Effector memory CD4-positive, alpha-beta T cell (primary cell): Measurements from ENCODE around the gene TIMP3.

ENCODE experiments used
- DNase-seq, 3 donors: peaks; one replicate each; pipeline ENCODE4 v3.0.0-alpha.2; 2020
- H3K27ac ChIP-seq: 2 replicates; pipeline ENCODE4 v1.7.0; 2013; ENCODE audit warnings: mild to moderate bottlenecking, low read length, moderate library complexity; ENCODE audit not compliant: insufficient read depth, poor library complexity, severe bottlenecking
- H3K27me3 ChIP-seq: replicated peaks from 2 replicates; pipeline ENCODE4 v1.7.0; 2013; ENCODE audit warnings: mild to moderate bottlenecking, low read length; ENCODE audit not compliant: insufficient read depth, control insufficient read depth, poor library complexity, severe bottlenecking
- H3K36me3 ChIP-seq: 2 replicates; pipeline ENCODE4 v1.7.0; 2013; ENCODE audit warnings: mild to moderate bottlenecking, low read length, moderate library complexity; ENCODE audit not compliant: control insufficient read depth, insufficient read depth
- H3K4me1 ChIP-seq: 2 replicates; pipeline ENCODE4 v1.7.0; 2013; ENCODE audit warnings: low read length, mild to moderate bottlenecking; ENCODE audit not compliant: control insufficient read depth, insufficient read depth, poor library complexity, severe bottlenecking
- H3K4me3 ChIP-seq: 2 replicates; pipeline ENCODE4 v1.7.0; 2013; ENCODE audit warnings: low read length, low read depth, mild to moderate bottlenecking; ENCODE audit not compliant: insufficient read depth, poor library complexity, severe bottlenecking
- H3K9me3 ChIP-seq: 2 replicates; pipeline ENCODE4 v1.7.0; 2013; ENCODE audit warnings: mild to moderate bottlenecking, low read length, moderate library complexity; ENCODE audit not compliant: control insufficient read depth

The TIMP3 gene

GRCh38 chr22:32761251-32761903 is 40.1 kb upstream of the TIMP3 start:
- no peak for DNase-seq

GRCh38 chr22:32764330-32765131 is 37.0 kb upstream of the TIMP3 start:
- H3K27me3 ChIP-seq, result peaks cover 14% of the 10 kb centered on the region
- no peak for DNase-seq
- H3K27ac ChIP-seq, result no peak overlapping the region
- no peak overlapping the region for H3K4me3 ChIP-seq
- H3K9me3 ChIP-seq, result no peaks in the 10 kb centered on the region
- no peaks in the 10 kb centered on the region for H3K4me1 ChIP-seq
- no peaks in the 10 kb centered on the region for H3K36me3 ChIP-seq

More at GRCh38 chr22:32761251-32761903, 40.1 kb upstream of the TIMP3 start:
- no peak overlapping the region for H3K4me3 ChIP-seq
- H3K27ac ChIP-seq, result no peak overlapping the region
- H3K36me3 ChIP-seq, result no peaks in the 10 kb centered on the region
- peaks cover 14% of the 10 kb centered on the region for H3K27me3 ChIP-seq
- H3K4me1 ChIP-seq, result no peaks in the 10 kb centered on the region
- no peaks in the 10 kb centered on the region for H3K9me3 ChIP-seq

GRCh38 chr22:32765132-32765618 is 36.3 kb upstream of the TIMP3 start:
- no peak overlapping the region for H3K4me3 ChIP-seq
- no peaks in the 10 kb centered on the region for H3K36me3 ChIP-seq
- H3K9me3 ChIP-seq, result no peaks in the 10 kb centered on the region
- no peaks in the 10 kb centered on the region for H3K4me1 ChIP-seq
- H3K27ac ChIP-seq, result no peak overlapping the region
- no peak for DNase-seq
- H3K27me3 ChIP-seq, result peaks cover 14% of the 10 kb centered on the region

- no peak for DNase-seq
- Histone ChIP-seq H3K4me3 (no peak overlapping the region), H3K36me3 (no peaks in the 10 kb centered on the region), H3K9me3 (no peaks in the 10 kb centered on the region), H3K27me3 (no peaks in the 10 kb centered on the region), H3K27ac (no peak overlapping the region), H3K4me1 (no peaks in the 10 kb centered on the region)
Measured at GRCh38 chr22:32771756-32772155, 29.7 kb upstream of the TIMP3 start.

- Histone ChIP-seq H3K4me3 (no peak overlapping the region), H3K27me3 (no peaks in the 10 kb centered on the region), H3K27ac (no peak overlapping the region), H3K9me3 (no peaks in the 10 kb centered on the region), H3K4me1 (no peaks in the 10 kb centered on the region), H3K36me3 (no peaks in the 10 kb centered on the region)
- DNase-seq, result no peak
Measured at GRCh38 chr22:32775957-32776356, 25.5 kb upstream of the TIMP3 start.

GRCh38 chr22:32776397-32776796 is 25.1 kb upstream of the TIMP3 start:
- no peaks in the 10 kb centered on the region for H3K4me1 ChIP-seq
- no peaks in the 10 kb centered on the region for H3K36me3 ChIP-seq
- H3K27me3 ChIP-seq, result no peaks in the 10 kb centered on the region
- no peak overlapping the region for H3K4me3 ChIP-seq
- DNase-seq, result no peak
- no peaks in the 10 kb centered on the region for H3K9me3 ChIP-seq
- no peak overlapping the region for H3K27ac ChIP-seq

GRCh38 chr22:32776802-32777201 is 24.7 kb upstream of the TIMP3 start:
- no peaks in the 10 kb centered on the region for H3K9me3 ChIP-seq
- no peak overlapping the region for H3K27ac ChIP-seq
- no peaks in the 10 kb centered on the region for H3K27me3 ChIP-seq
- no peak overlapping the region for H3K4me3 ChIP-seq
- no peaks in the 10 kb centered on the region for H3K4me1 ChIP-seq
- no peak for DNase-seq
- H3K36me3 ChIP-seq, result no peaks in the 10 kb centered on the region

- no peak overlapping the region for H3K27ac ChIP-seq
- H3K9me3 ChIP-seq, result no peaks in the 10 kb centered on the region
- no peaks in the 10 kb centered on the region for H3K36me3 ChIP-seq
- DNase-seq, result no peak
- H3K27me3 ChIP-seq, result no peaks in the 10 kb centered on the region
- no peak overlapping the region for H3K4me3 ChIP-seq
- no peaks in the 10 kb centered on the region for H3K4me1 ChIP-seq
Measured at GRCh38 chr22:32777987-32778386, 23.5 kb upstream of the TIMP3 start.

GRCh38 chr22:32780726-32781310 is 20.7 kb upstream of the TIMP3 start:
- no peak for DNase-seq
- Histone ChIP-seq H3K4me3 (no peak overlapping the region), H3K27me3 (no peaks in the 10 kb centered on the region), H3K9me3 (no peaks in the 10 kb centered on the region), H3K27ac (no peak overlapping the region), H3K4me1 (no peaks in the 10 kb centered on the region), H3K36me3 (no peaks in the 10 kb centered on the region)

GRCh38 chr22:32781695-32782094 is 19.8 kb upstream of the TIMP3 start:
- H3K27me3 ChIP-seq, result no peaks in the 10 kb centered on the region
- H3K27ac ChIP-seq, result no peak overlapping the region
- no peaks in the 10 kb centered on the region for H3K4me1 ChIP-seq
- H3K4me3 ChIP-seq, result no peak overlapping the region
- H3K9me3 ChIP-seq, result no peaks in the 10 kb centered on the region
- no peak for DNase-seq
- no peaks in the 10 kb centered on the region for H3K36me3 ChIP-seq
